Measurements from ENCODE around the gene MSTN. TPM values are rescaled to one million over a fixed set of nuclear protein-coding genes. Genes with fewer than 3 reads are reported as not detected.

The MSTN gene
- total RNA-seq, 1 experiment from 2014 or later, result not detected

- H2AFZ ChIP-seq, result no peak overlapping the region
- no peak overlapping the region for H3K4me2 ChIP-seq
- H3K4me3 ChIP-seq, result no peak overlapping the region
- H3K9me3 ChIP-seq (ENCODE audit: insufficient read depth, low read depth), result no peaks in the 10 kb centered on the region
- no peaks in the 10 kb centered on the region for H3K79me2 ChIP-seq (ENCODE audit: low read depth)
- TF ChIP-seq CTCF (conservative IDR thresholded peaks at IDR 0.05) (no peak), EZH2 (IDR thresholded peaks at IDR 0.05; ENCODE audit: low read depth) (no peak)
- H3K9me2 ChIP-seq (ENCODE audit: insufficient read depth), result no peaks in the 10 kb centered on the region
- H3K36me3 ChIP-seq (ENCODE audit: low read depth), result no peaks in the 10 kb centered on the region
- CTCF ChIA-PET, result no interaction called here
- intact Hi-C loops (cut with micrococcal nuclease; ENCODE audit: unreplicated experiment), result loop anchor here (5.0 to 10.0 kb wide), 5 partner anchors 193 to 863 kb away; partner anchors contain the start of gene HIBCH
- no peak overlapping the region for H3K27ac ChIP-seq
- H4K20me1 ChIP-seq (ENCODE audit: insufficient read depth), result no peaks in the 10 kb centered on the region
- H3F3A ChIP-seq (ENCODE audit: insufficient read depth, low read depth), result no peaks in the 10 kb centered on the region
- BruUV-seq (replicated peaks), result no TSS peak
- POLR2A ChIA-PET (ENCODE audit: unreplicated experiment), result no interaction called here
- no peaks in the 10 kb centered on the region for H3K27me3 ChIP-seq (ENCODE audit: insufficient read depth, low read depth)
- DNase-seq, result no peak
- H3K4me1 ChIP-seq (replicated peaks; ENCODE audit: insufficient read depth), result no peaks in the 10 kb centered on the region
Observed at GRCh38 chr2:190084704-190085103, 22.2 kb upstream of the MSTN start.

- no TSS peak for BruUV-seq (replicated peaks)
- POLR2A ChIA-PET (ENCODE audit: unreplicated experiment), result no interaction called here
- Histone ChIP-seq H3K27me3 (ENCODE audit: insufficient read depth, low read depth) (no peaks in the 10 kb centered on the region), H3K36me3 (ENCODE audit: low read depth) (no peaks in the 10 kb centered on the region), H3K27ac (no peak overlapping the region), H4K20me1 (ENCODE audit: insufficient read depth) (no peaks in the 10 kb centered on the region), H3K4me1 (replicated peaks; ENCODE audit: insufficient read depth) (no peaks in the 10 kb centered on the region), H3K4me2 (no peak overlapping the region), H3F3A (ENCODE audit: insufficient read depth, low read depth) (no peaks in the 10 kb centered on the region), H3K9me2 (ENCODE audit: insufficient read depth) (no peaks in the 10 kb centered on the region), H3K79me2 (ENCODE audit: low read depth) (no peaks in the 10 kb centered on the region), H2AFZ (no peak overlapping the region), H3K4me3 (no peak overlapping the region), H3K9me3 (ENCODE audit: insufficient read depth, low read depth) (no peaks in the 10 kb centered on the region; the same call in 1 of the 2 replicates)
- no peak for DNase-seq
- TF ChIP-seq EZH2 (IDR thresholded peaks at IDR 0.05; ENCODE audit: low read depth) (no peak), CTCF (conservative IDR thresholded peaks at IDR 0.05) (no peak)
- intact Hi-C loops (cut with micrococcal nuclease; ENCODE audit: unreplicated experiment), result loop anchor here (10.0 kb wide), 1 partner anchor 723 kb away; no protein-coding TSS in a partner anchor
- CTCF ChIA-PET, result no interaction called here
Observed at GRCh38 chr2:190082118-190082517, 19.6 kb upstream of the MSTN start.

- ChIA-PET CTCF (no interaction called here), POLR2A (ENCODE audit: unreplicated experiment) (interaction anchor here (0.6 kb wide), 1 partner anchor 325 kb away, joined by 4 read pairs; no protein-coding TSS in a partner anchor)
- Histone ChIP-seq H3K79me2 (ENCODE audit: low read depth) (no peaks in the 10 kb centered on the region), H3K4me2 (no peak overlapping the region), H3K9me3 (ENCODE audit: insufficient read depth, low read depth) (no peaks in the 10 kb centered on the region; the same call in 1 of the 2 replicates), H3K36me3 (ENCODE audit: low read depth) (no peaks in the 10 kb centered on the region), H3F3A (ENCODE audit: insufficient read depth, low read depth) (no peaks in the 10 kb centered on the region), H4K20me1 (ENCODE audit: insufficient read depth) (no peaks in the 10 kb centered on the region), H3K27me3 (ENCODE audit: insufficient read depth, low read depth) (no peaks in the 10 kb centered on the region), H3K9me2 (ENCODE audit: insufficient read depth) (no peaks in the 10 kb centered on the region), H3K4me3 (no peak overlapping the region), H2AFZ (no peak overlapping the region), H3K27ac (no peak overlapping the region), H3K4me1 (replicated peaks; ENCODE audit: insufficient read depth) (no peaks in the 10 kb centered on the region)
- TF ChIP-seq EZH2 (IDR thresholded peaks at IDR 0.05; ENCODE audit: low read depth) (no peak), CTCF (conservative IDR thresholded peaks at IDR 0.05) (no peak)
- no TSS peak for BruUV-seq (replicated peaks)
- intact Hi-C loops (cut with micrococcal nuclease; ENCODE audit: unreplicated experiment), result loop anchor here (10.0 kb wide), 1 partner anchor 724 kb away; no protein-coding TSS in a partner anchor
- no peak for DNase-seq
Observed at GRCh38 chr2:190080527-190081049, 18.1 kb upstream of the MSTN start.
